GM19324 (cell line): ENCODE results near the gene CTDSP1.

ENCODE experiments used
- ATAC-seq: cut with Tn5 transposase; IDR thresholded peaks from one replicate; pipeline ENCODE4 v1.9.1; 2021; ENCODE audit warnings: mild to moderate bottlenecking, moderate library complexity; ENCODE audit not compliant: unreplicated experiment, low FRiP score

Gene CTDSP1

GRCh38 chr2:218399391-218400166 is at the start of gene CTDSP1:
Gene CTDSP1, plus strand, starts transcription at chr2:218399868. Its CDS starts 223 bp downstream, at chr2:218400091.
- peak; percentile 52 for ATAC-seq

- no peak for ATAC-seq
Observed at GRCh38 chr2:218354045-218354444, 45.6 kb upstream of the CTDSP1 start.

GRCh38 chr2:218354850-218355443 is 44.7 kb upstream of the CTDSP1 start:
- no peak for ATAC-seq

GRCh38 chr2:218357236-218358177 is 42.2 kb upstream of the CTDSP1 start:
- no peak for ATAC-seq

GRCh38 chr2:218360453-218360852 is 39.2 kb upstream of the CTDSP1 start:
- ATAC-seq, result no peak

- no peak for ATAC-seq
Observed at GRCh38 chr2:218362606-218363005, 37.1 kb upstream of the CTDSP1 start.

- ATAC-seq, result no peak
Observed at GRCh38 chr2:218363736-218364135, 35.9 kb upstream of the CTDSP1 start.

- ATAC-seq, result no peak
Observed at GRCh38 chr2:218364196-218364595, 35.5 kb upstream of the CTDSP1 start.

- no peak for ATAC-seq
Observed at GRCh38 chr2:218366621-218367414, 32.9 kb upstream of the CTDSP1 start.

GRCh38 chr2:218367415-218368149 is 32.1 kb upstream of the CTDSP1 start:
- ATAC-seq, result peak; percentile 92

- ATAC-seq, result no peak
Observed at GRCh38 chr2:218368150-218368528, 31.5 kb upstream of the CTDSP1 start.

GRCh38 chr2:218368621-218369153 is 31.0 kb upstream of the CTDSP1 start:
- no peak for ATAC-seq

- no peak for ATAC-seq
Observed at GRCh38 chr2:218369330-218369729, 30.3 kb upstream of the CTDSP1 start.

- ATAC-seq, result no peak
Observed at GRCh38 chr2:218370410-218371063, 29.1 kb upstream of the CTDSP1 start.

GRCh38 chr2:218371983-218372350 is 27.7 kb upstream of the CTDSP1 start:
- ATAC-seq, result no peak

GRCh38 chr2:218374795-218375194 is 24.9 kb upstream of the CTDSP1 start:
- no peak for ATAC-seq

GRCh38 chr2:218375212-218375611 is 24.5 kb upstream of the CTDSP1 start:
- ATAC-seq, result no peak

GRCh38 chr2:218378053-218378452 is 21.6 kb upstream of the CTDSP1 start:
- no peak for ATAC-seq

GRCh38 chr2:218381916-218382366 is 17.7 kb upstream of the CTDSP1 start, which contains the start of gene SLC11A1:
Gene SLC11A1, plus strand, starts transcription at chr2:218382273. Its CDS starts 96 bp downstream, at chr2:218382369.
- ATAC-seq, result no peak
